Cardiac fibroblast (primary cell): ENCODE measurements around the gene IGF2BP1.

Source experiments
- DNase-seq, 2 donors: peaks; one replicate each; pipeline versions ENCODE4 v3.0.0 to v3.0.0-alpha.2; 2010; ENCODE audit warnings: low read depth in 2 of 2
- H3K4me3 ChIP-seq, 2 donors: replicated peaks in 1 of 2; 1 replicate in 1 of 2; 2 replicates in 1 of 2; pipeline ENCODE4 v1.5.1; 2011; ENCODE audit warnings: low read depth in 2 of 2, low read length in 2 of 2, mild to moderate bottlenecking in 2 of 2, moderate library complexity in 1 of 2
- TF ChIP-seq, protein P1 (sequence below): IDR thresholded peaks from one replicate; pipeline ENCODE4 v1.5.1; 2011; ENCODE audit warnings: low read depth, mild to moderate bottlenecking, low read length, inconsistent platforms

Gene IGF2BP1

DNA sequence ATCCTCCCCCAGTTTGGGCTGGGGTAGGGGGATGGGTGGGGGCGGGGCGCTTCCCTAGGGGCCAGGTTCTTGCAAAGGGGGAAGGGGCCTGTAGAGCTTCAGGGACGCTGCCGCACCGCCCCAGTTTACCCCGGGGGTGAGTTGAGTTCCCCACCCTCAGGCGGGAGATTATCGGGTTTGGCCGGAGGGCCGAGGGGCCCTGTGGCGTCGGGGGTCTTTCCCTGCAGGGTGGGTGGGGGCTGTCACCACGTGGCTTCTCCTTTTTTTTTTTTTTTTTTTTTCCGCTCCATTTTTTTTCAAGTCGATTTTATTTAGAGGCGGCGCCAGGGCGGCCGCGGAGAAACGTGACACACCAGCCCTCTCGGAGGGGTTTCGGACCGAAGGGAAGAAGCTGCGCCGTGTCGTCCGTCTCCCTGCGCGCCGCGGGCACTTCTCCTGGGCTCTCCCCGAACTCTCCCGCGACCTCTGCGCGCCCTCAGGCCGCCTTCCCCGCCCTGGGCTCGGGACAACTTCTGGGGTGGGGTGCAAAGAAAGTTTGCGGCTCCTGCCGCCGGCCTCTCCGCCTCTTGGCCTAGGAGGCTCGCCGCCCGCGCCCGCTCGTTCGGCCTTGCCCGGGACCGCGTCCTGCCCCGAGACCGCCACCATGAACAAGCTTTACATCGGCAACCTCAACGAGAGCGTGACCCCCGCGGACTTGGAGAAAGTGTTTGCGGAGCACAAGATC, at the start of gene IGF2BP1:
Gene IGF2BP1 (plus strand): TSS at position 283 of the 724 bp plus-strand sequence. CDS start 361 bp downstream, at position 644.
- peak within 1 kb of the TSS; percentile 62 to 66 for H3K4me3 ChIP-seq
- TF ChIP-seq, protein P1, sequence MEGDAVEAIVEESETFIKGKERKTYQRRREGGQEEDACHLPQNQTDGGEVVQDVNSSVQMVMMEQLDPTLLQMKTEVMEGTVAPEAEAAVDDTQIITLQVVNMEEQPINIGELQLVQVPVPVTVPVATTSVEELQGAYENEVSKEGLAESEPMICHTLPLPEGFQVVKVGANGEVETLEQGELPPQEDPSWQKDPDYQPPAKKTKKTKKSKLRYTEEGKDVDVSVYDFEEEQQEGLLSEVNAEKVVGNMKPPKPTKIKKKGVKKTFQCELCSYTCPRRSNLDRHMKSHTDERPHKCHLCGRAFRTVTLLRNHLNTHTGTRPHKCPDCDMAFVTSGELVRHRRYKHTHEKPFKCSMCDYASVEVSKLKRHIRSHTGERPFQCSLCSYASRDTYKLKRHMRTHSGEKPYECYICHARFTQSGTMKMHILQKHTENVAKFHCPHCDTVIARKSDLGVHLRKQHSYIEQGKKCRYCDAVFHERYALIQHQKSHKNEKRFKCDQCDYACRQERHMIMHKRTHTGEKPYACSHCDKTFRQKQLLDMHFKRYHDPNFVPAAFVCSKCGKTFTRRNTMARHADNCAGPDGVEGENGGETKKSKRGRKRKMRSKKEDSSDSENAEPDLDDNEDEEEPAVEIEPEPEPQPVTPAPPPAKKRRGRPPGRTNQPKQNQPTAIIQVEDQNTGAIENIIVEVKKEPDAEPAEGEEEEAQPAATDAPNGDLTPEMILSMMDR, result no peak
- peak; percentile 74 to 75 for DNase-seq

GRCh38 chr17:48951572-48951971, 45.6 kb upstream of the IGF2BP1 start:
- no peak overlapping the region for H3K4me3 ChIP-seq
- DNase-seq, result no peak
- TF ChIP-seq, protein P1, result no peak

- no peak overlapping the region for H3K4me3 ChIP-seq
- TF ChIP-seq, protein P1, result no peak
- no peak for DNase-seq
Observed at GRCh38 chr17:48952904-48953303, 44.3 kb upstream of the IGF2BP1 start.

- no peak overlapping the region for H3K4me3 ChIP-seq
- peak; percentile 73 to 80 for DNase-seq
- TF ChIP-seq, protein P1, result peak; percentile 86
Observed at GRCh38 chr17:48954300-48954755, 42.9 kb upstream of the IGF2BP1 start.

DNA sequence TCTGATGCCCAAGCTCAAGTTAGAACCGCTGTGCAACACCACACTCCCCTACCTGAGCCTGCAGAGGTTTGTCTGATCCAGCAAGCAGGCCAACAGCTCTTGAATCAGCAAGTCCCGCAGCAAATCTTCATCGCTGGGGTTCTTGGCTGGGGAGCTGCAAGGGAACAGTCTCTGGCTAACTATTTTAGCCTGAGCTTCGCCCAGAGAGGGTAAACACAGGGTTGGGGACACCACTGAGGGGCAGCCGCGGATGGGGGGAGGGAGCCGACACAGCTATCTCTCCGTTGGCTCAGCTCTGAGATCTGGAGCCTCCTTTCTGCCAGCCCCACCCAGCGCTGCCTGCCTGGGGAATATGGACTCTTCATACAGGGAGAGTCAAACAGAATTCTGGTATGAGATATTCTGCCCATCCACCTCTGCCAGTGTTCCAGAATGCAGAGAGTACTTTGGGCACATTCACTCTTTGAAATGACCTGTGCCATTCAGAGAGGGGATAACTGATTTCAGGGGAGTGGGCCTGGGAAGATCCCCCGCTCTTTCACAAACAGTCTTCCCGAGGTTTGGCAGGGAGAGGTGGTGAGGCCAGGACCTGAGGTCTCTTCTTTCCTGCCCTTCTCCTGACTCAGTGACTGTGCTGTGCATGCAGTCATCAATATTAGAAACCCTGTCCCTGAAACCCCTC, 36.2 kb upstream of the IGF2BP1 start:
- no peak overlapping the region for H3K4me3 ChIP-seq
- TF ChIP-seq, protein P1, result no peak
- no peak for DNase-seq

DNA sequence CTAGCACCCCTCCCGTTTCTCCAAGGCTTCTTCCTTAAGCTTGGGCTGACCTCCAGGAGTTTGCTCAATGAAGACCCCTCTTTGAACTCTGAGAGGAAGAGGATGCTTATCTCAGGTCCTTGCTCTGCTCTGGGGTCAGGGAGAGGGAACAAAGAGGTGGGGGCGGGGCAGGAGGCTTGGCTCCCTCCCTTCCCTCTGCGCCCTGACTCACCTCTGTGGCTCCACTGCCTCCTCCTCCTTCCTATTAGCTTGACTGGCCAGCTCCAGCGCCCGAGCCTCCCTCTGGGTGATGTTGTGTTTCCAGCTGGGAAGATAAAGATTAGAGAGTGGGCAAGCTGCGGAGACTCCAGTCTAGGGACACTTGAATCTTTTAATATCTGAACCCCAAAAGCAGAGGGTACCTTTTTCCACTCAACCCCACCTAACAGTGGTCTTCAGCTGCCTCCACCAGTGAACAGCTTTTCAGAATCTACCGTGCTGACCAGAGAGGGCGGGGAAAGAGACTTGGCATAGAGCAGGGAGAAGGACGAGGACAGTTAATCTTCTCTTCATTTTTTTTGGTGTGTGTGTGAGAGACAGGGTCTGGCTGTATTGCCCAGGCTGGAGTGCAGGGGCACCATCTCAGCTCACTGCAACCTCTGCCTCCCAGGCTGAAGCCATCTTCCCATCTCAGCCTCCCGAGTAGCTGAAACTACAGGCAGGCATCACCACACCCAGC, 35.5 kb upstream of the IGF2BP1 start:
- peak; percentile 55 to 68 for DNase-seq
- no peak overlapping the region for H3K4me3 ChIP-seq
- TF ChIP-seq, protein P1, result no peak
